ENCODE results near the gene CAMSAP1.
"Not testable (repeated sequence)": the region's sequence is repeated elsewhere in the genome, so short reads cannot be mapped to it uniquely, and the experiment has no call there.

Gene CAMSAP1

GRCh38 chr9:135907431-135908092 lies at the start of gene CAMSAP1:
CAMSAP1 (minus strand) TSS chr9:135907546; CDS start chr9:135907159, 387 bp downstream.
- DNase-seq (ENCODE audit: low read depth in 2 of 2, low spot score in 1 of 2), result peak; percentile 82 to 86

GRCh38 chr9:135956802-135957174 lies 49.4 kb upstream of the CAMSAP1 start:
- no peak for DNase-seq (ENCODE audit: low read depth in 2 of 2, low spot score in 1 of 2)

- no peak for DNase-seq (ENCODE audit: low read depth in 2 of 2, low spot score in 1 of 2)
Measured at GRCh38 chr9:135955934-135956801, 48.8 kb upstream of the CAMSAP1 start.

GRCh38 chr9:135952664-135953206 lies 45.4 kb upstream of the CAMSAP1 start:
- DNase-seq (ENCODE audit: low read depth in 2 of 2, low spot score in 1 of 2), result no peak

GRCh38 chr9:135951889-135952663 lies 44.7 kb upstream of the CAMSAP1 start:
- no peak for DNase-seq (ENCODE audit: low read depth in 2 of 2, low spot score in 1 of 2)

GRCh38 chr9:135951310-135951709 lies 44.0 kb upstream of the CAMSAP1 start:
- not testable (repeated sequence) for DNase-seq (ENCODE audit: low read depth in 2 of 2, low spot score in 1 of 2)

- not testable (repeated sequence) for DNase-seq (ENCODE audit: low read depth in 2 of 2, low spot score in 1 of 2)
Measured at GRCh38 chr9:135950841-135951240, 43.5 kb upstream of the CAMSAP1 start.

GRCh38 chr9:135950135-135950682 lies 42.9 kb upstream of the CAMSAP1 start:
- no peak for DNase-seq (ENCODE audit: low read depth in 2 of 2, low spot score in 1 of 2)

GRCh38 chr9:135949501-135950134 lies 42.3 kb upstream of the CAMSAP1 start:
- no peak for DNase-seq (ENCODE audit: low read depth in 2 of 2, low spot score in 1 of 2)

GRCh38 chr9:135948968-135949367 lies 41.6 kb upstream of the CAMSAP1 start:
- DNase-seq (ENCODE audit: low read depth in 2 of 2, low spot score in 1 of 2), result no peak

GRCh38 chr9:135948446-135948845 lies 41.1 kb upstream of the CAMSAP1 start:
- DNase-seq (ENCODE audit: low read depth in 2 of 2, low spot score in 1 of 2), result no peak

- no peak for DNase-seq (ENCODE audit: low read depth in 2 of 2, low spot score in 1 of 2)
Measured at GRCh38 chr9:135947582-135947981, 40.2 kb upstream of the CAMSAP1 start.

- DNase-seq (ENCODE audit: low read depth in 2 of 2, low spot score in 1 of 2), result not testable (repeated sequence)
Measured at GRCh38 chr9:135947105-135947504, 39.8 kb upstream of the CAMSAP1 start.

GRCh38 chr9:135946392-135946994 lies 39.1 kb upstream of the CAMSAP1 start:
- DNase-seq (ENCODE audit: low read depth in 2 of 2, low spot score in 1 of 2), result no peak

GRCh38 chr9:135945969-135946368 lies 38.6 kb upstream of the CAMSAP1 start:
- DNase-seq (ENCODE audit: low read depth in 2 of 2, low spot score in 1 of 2), result no peak

GRCh38 chr9:135944444-135945252 lies 37.3 kb upstream of the CAMSAP1 start:
- no peak for DNase-seq (ENCODE audit: low read depth in 2 of 2, low spot score in 1 of 2)

GRCh38 chr9:135943604-135944003 lies 36.3 kb upstream of the CAMSAP1 start:
- not testable (repeated sequence) for DNase-seq (ENCODE audit: low read depth in 2 of 2, low spot score in 1 of 2)

GRCh38 chr9:135941288-135941995 lies 34.1 kb upstream of the CAMSAP1 start:
- no peak for DNase-seq (ENCODE audit: low read depth in 2 of 2, low spot score in 1 of 2)

Measured in stimulated activated CD8-positive, alpha-beta memory T cell treated with anti-CD3 and anti-CD28 coated beads, Interleukin-4, amount 100 ng/mL, for 4 hours (primary cell).